Activated T-helper 1 cell treated with anti-CD3 and anti-CD28 coated beads, Interleukin-2, amount 50 U/mL, for 16 hours (primary cell): ENCODE measurements around the gene UNC5C.

Source experiments
- DNase-seq, 2 donors: peaks; one replicate each; pipeline ENCODE4 v3.0.0-alpha.2; 2020; ENCODE audit warnings: low read depth in 1 of 2, low spot score in 1 of 2

UNC5C gene

DNA sequence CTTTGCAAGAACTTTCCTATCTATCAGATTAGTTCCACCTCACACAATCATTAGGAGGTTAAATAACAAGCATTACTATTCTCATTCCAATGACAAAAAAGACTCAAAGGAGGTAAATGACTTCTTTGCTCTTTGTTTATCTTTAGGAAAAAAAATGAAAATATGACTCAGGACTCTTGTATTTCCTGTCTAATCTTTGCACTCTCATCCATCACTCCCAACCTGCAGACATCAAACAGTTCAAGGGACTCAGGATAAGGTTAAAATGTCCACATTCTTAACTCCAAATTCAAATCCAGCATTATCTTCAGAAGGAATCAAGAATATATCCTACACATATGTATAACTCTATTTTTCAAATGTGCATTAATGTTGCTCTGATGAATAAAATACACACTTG is 139.6 kb downstream of the UNC5C start:
- DNase-seq, result no peak

DNA sequence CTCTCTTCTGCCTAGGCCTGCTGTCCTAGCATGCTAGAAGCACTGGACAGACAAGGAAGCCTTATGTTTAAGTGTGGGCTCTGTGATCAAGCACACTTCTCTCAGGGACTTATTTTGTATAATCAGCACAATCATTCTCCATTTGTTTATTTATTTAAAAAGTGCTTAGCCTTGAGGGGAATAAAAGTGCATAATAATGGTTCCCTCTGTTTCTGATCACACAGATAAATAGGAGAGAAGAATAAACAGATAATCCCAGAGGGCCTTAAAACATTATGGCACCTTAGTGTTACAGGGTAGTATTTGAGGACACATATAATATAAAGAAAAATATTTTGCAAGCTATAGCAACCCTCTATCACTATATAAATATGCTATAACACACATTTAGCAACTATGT is 146.5 kb downstream of the UNC5C start:
- DNase-seq, result no peak

DNA sequence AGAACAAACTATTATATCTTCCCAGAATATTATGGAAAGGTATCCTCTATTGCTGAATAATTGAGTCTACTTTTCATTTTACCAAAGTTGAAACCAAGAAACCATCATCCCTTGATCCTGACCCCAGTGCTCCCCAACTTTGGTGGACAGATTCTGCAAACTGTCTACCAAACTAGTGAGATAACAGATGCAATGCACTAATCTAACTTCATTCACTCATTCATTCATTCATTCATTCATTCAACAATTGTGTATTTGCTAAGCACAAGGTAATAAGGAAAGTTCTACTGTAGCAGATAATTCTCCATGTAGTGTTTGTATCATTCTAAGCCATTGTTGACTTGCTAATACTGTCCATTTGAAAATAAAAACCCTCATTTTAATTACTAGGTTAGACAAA is 150.6 kb downstream of the UNC5C start:
- no peak for DNase-seq

DNA sequence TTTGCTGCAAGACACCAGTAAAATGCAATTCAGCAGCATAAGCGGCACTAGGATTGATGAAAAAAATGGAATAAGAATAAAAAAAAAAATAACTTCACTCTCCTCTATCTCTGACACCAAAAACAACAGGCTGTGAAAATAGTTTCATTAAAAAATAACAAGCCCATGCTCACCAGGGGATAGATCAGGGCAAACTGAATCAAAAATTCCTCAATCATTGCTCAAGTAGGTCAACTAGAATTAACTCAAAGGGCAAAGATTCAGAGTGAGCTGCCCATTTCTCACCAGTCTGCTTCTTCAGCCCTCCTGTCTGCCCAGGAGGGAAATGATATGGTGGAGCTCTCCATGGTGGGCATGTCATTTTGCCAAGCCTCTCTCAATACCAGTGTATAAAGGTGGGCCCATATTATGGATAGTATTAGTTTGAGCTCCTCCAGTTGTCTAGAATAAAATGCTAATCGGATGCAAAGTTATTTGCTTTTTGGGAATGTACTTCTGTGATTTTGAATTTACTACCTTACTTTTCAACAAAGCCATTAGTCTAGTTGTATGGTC is 153.9 kb downstream of the UNC5C start:
- DNase-seq, result no peak

DNA sequence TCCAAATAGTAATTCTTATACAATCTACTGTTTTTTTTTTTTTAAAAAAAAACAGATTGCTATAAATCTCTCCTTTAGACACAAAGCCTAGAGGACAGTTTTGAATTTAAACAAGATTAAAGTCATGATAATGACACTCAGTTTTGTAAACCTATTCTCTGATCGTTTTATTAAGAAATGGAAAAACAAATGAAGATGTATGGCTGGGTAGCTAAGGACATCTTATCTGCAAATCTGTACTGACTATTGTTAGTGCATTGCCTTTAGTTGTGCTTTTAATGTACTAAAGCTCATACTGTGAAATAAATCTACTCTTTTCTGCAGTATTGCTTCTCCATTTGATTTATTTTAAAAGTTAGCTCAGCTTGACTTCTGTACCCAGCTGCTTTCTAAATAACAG is 155.0 kb downstream of the UNC5C start:
- no peak for DNase-seq

DNA sequence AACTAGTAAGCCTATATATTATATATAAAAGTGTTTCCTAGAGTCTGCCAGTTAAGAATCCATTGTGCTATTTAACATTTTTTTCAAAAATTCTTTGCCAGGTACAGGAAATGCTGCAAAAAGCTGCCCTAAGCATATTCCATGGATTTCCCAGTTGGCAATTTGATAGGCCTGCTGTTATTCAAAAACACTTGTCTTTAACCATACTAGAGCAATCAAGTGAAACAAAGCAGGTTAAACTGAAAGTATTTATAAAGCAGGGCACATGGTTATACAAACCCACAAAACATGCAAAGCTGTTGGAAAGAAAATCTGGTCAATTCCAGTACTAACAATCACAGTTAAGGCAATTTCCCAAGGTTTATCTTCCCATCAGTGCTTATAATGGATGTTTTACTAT is 159.9 kb downstream of the UNC5C start:
- no peak for DNase-seq

DNA sequence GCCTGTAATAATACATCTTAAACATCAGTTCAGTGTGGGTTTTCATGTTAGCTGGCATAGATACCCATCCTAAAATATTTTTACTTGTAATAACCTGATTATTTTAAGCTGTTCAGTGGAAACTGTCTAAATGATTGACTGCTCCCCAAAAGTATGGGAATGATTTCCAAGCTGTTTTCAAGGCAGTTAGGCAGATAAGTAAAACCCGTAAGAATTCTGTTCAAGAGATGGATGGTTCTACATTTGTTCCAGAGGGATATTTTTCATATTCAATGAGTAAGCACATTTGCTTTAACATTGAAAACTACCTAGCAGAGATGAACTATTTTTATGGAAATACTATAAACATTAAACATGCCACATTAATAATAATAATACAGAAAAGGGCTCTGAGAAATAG is 161.1 kb downstream of the UNC5C start:
- DNase-seq, result no peak

DNA sequence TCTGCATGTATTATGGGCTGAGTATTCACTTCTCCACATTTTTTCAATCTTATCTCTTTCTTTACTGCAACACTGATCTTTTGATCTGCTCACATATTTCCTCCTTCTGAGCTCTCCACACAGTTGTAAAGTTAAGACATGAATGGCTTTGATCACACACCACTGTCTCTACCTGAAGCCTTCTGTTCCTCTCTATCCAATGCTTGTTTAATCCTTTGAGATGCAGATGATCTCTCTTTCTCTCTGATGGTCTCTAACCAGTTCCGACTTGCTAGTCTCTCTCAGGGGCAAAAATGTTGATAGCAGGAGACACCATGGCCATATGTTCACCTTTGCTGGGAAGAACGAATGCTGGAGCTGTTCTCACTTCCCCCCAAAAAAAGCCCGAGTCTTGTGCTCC is 162.4 kb downstream of the UNC5C start:
- DNase-seq, result no peak

DNA sequence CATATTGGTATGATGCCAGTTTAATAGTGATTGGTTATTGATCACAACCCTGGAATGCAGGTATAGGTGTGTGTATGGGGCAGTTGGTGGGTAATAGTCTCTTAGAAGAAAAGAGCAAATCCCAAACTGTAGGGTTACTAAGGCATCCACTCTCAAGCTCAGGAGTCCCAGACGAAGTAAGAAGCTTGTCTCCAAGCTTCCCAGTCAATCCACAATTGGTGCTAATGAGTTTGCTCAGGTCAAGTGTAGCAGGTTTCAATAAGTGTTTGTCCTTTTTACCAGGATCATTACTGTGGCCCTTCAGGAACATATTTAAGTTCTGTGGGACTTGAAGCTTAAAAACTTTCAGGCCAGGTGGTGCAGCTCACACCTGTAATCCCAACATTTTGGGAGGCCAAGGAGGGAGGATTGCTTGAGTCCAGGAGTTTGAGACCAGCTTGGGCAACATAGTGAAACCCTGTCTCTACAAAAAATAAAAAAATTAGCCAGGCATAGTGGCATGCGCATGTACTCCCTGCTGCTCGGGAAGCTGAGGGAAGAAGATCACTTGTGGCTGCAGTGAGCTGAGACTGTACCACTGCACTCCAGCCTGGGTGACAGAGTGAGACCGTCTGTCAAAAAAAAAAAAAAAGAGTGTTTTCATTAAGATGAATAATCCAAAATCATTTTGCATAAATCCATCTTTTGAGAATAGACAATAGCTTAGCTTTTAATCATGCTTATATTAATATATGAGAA is 166.8 kb downstream of the UNC5C start:
- no peak for DNase-seq

DNA sequence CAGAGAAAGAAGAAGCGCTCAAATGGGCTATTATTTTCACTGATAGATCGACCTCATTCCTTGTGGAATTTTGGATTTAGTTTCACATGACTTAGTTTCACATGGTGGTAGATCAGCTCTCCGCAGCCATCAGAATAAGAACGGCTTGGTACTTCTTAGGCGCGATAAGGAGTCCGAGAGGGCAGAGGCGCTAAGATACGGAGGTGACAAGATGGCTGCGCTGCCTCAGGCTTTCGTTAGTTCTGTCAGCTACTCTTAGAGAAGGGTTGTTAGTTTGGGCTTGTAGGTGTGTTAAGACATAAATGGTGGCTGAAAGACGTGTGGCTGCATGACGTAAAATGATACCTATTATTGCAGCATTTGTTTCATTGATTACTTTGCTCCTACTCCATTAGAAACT is 169.1 kb downstream of the UNC5C start:
- no peak for DNase-seq

DNA sequence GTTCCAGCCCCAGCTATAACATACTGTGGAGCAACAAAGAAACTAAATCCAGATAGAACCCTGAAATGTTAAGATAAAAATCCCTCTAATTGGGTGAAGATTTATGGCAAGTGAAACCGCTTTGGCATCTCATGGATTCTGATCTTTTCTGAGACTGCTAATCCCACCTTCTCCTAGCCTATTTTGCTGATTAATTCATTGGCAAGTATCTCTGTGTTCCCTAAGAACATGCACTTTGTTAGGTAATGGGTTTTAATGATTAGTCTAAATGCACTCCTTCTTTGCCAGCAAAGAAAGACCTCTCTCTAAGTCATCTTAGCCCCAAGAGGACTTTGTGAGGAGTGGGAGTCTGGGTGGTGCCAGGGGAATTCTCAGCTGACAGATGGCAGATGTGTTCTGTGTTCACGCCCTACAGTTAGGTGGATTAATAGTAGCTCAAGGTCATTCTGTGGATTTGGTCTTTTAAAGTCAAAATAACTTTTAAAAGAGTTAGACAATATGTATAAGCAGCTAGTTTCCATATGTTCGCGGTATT is 171.3 kb downstream of the UNC5C start:
- DNase-seq, result no peak

DNA sequence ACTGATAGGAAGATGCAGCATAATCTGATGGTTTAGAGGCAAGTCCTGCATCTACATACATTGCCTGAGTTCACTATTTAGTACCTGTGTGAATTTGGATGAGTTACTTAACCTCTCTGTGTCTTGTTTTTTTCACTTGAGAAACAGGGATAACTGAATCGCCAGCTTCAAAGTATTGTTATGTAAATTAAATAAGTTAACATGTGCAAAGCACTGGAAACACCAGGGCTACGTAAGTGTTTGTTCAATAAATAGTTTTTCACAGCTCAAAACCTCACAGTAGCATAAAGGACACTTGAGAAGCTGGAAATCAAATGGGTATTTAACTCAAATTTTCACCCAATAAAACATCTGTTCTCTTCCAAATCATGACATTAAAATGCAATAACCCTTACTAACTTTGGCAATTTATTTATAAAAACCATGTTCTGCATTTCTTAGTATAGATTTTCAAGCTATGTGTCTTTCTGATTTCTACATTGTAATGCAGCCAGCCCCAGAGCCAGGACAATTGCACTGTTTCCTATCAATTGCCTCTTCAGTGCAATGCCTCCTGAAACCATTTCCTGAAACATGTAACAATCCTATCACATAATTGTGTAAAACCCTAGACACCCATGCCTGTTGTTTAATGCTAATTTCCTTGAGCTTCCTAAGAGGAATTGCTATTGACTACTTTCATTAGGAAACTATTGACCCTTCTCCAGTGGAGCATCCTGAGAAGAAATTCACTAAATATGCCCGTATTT is 177.1 kb downstream of the UNC5C start:
- no peak for DNase-seq

DNA sequence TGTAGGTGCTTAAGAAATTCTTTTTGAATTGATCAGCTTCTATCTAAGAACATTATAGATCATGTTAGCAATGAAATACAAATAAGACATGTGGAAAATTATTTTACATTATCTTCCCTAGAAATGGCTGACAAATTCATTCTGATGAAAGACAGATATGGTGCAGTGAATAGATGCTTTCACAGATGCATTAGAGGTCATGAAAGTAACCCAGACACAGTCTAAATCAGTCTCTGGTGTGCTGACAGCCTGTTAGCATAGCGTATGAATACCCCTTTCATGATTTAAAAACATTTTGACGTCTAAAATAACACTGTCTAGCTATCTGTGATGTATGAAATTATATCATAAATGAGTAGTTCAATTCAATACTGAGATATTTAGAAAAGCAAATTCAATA is 180.9 kb downstream of the UNC5C start:
- no peak for DNase-seq

DNA sequence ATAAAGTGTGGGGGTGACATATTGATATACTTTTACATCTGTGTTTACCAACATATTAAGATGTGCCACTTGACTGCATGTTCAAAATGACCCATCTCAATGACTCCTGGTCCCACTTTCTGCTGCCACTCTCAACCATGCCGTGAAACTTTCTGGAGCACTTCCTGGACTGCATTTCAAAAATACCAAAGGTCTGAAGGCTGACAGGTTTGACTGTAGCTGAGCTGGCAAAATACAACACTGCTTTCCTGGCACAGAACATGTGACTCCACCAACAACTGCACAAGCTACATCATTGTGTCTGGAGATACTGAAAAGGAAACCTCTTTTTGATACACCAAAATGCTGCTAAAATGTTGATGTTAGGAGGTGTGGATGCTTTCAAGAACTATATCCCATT is 184.8 kb downstream of the UNC5C start:
- no peak for DNase-seq

DNA sequence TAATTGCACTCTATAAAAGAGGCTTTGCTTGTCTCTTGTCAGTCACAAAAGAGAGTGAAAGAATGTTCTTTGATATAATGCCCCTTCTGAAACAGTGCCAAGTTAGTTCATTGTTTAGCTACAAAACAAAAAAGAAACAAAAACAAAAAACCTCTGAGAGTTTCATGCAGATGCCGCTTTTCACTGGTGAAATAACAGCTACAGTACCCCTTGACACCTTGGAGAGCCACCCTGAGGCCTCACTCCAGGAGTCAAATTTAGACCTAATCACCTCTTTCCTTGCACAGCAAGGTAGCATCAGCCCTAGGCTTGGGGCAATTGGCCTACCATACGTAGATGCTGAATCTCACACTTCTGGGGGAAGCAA is 185.2 kb downstream of the UNC5C start:
- DNase-seq, result no peak

DNA sequence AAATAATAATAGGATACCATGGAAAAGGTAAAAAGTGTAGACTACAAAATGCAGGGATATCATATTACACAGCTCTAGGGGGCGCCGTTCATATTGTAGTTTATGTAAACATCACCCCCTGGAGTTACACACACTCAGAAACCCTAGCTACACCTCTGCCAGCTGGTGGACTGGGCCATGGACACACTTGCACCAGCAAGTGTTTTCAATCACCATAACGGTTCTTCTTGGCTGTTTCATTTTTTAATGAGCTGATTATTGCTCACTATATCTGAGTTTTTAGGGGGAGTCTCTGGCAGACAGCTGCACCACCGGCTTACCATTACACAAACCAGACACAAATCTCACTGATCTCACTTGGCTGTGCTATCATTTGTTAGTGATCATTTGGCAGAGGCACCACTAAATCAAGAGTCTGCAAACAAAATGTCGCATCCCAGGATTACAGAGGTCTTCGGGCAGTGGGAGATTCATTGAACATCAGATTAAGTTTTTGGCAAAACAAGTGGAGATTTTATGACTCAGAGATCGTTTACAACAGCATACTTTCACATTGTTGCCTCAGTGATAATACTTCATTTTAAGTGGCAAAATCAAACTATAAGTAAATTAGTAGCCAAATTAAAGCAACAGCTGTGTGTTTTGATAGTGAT is 185.7 kb downstream of the UNC5C start:
- DNase-seq, result no peak

DNA sequence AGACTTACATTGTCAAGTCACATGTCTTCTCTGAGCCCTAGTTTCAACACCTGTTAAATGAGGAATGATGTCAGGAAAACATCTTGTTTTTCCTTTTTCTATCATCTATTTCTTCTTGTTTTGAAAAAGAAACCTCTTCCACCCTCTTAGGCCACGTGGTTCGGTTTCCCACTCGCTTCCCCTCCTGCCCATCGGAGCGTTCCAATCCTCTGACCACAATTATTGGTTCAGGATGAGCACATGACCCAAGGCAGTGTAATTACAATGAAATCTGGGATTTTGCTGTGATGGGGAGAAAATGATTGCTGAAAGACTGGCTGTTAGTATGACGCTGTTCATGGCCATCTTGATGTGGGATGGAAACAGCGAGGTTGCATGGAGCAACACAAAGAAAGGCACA is 186.7 kb downstream of the UNC5C start:
- DNase-seq, result no peak

DNA sequence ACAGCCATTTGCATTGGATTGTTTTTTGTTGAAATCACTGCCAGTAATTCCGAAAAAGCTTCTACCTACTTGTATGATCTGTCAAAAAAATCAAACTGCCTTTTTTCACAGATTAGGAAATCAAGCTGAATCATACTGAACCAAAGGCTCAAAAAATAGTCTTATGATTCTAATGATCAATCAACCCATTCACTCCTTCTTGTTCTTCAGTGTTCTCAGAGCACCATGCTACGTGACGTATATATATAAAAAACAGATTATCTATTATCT is 187.1 kb downstream of the UNC5C start:
- no peak for DNase-seq

DNA sequence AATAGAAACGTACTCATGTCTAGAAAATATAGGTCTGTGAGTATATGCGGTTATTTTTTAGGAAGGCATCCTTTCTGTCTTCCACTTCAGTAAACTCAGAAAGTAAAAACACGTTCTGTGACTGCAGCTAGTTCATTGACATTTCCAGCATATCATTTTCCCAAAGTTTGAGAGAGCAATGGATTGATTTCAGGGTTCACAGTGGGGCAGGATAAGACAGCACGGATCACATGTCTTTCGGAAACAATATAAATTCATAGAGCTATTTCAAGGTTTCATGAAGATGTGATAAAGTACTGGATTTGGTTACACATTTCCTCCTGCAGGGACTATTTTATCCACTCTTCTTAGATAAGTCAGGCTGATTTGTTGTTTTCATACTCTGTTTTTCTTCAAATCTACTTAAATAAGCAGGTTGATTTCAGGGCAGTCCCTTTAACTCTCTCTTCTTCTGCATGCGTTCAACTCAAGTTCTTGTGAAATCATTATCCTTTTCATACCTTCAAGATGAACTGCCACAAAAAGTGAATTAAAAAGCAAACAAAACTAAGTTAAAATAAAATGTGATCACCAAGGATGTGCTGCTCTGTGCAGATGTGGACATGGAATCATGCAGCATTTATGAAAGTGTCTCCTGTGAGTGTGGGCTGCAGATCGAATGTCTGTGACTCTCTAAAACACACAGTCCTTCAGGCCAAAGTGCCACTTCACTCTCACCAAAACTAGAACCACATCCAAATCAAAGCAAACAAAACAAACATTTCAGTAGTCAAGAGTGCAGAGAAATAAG is 187.7 kb downstream of the UNC5C start:
- no peak for DNase-seq

DNA sequence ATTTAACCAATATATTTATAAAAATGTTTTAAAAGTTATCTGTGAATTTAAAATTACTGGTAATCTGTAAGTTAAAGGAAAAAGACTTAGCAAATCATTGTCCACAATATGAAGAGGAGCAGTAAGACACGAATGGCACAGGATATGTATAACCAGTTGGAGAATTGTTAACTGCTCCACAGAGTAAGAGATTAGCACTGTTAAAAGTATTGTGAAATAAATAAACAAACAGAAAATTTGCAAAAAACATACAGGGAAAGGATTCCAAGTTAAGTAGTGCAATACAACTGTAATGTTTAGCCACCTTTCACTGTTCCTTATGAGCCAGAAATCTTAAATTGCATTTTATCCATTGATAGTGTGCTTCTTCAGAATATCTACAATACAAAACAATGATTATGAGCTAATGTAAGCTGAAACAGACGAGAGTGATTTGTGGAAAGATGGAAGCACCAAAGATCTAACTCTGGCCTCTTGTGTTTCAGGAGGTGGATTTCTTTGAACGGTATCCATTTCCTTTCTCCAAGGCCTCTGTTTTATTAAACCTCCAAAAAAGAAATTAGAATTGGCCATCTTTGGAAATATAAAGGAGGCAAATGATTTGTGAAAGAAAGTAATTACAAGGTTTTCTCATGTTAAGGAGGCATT is 188.4 kb downstream of the UNC5C start:
- no peak for DNase-seq

DNA sequence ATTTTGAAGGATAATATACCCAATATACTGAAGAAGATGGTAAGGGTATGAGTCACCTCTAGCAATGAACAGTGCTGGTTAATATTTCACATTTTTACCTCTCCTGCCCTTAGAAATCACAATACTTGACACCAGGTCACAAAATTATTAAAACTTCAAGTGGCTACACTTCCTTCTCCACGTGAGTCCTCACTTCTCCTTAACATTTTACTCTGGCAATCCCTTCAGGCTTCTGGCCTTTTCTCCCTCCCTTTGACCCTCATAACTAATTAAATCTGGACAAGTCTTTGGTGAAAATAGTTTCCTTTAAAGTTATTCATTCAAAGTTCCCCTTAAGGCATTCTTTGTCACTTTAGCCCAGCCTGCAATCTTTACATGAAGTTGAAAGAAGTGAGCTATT is 190.4 kb downstream of the UNC5C start:
- DNase-seq, result no peak
